ENCODE measurements around the gene CAVIN2. TPM values are rescaled to one million over a fixed set of nuclear protein-coding genes. Genes with fewer than 3 reads are reported as not detected.

CAVIN2 gene
- total RNA-seq, 1 donor from 2014 or later = 4.4 TPM

GRCh38 chr2:191859681-191860080 lies 12.8 kb upstream of the CAVIN2 start:
- DNase-seq (ENCODE audit: low spot score) = no peak
- H3K4me1 Mint-ChIP-seq (ENCODE audit: unreplicated experiment) = peaks cover 38% of the 10 kb centered on the region
- peaks cover 5% of the 10 kb centered on the region for H3K36me3 Mint-ChIP-seq (ENCODE audit: low read depth, unreplicated experiment)
- no peak for TF ChIP-seq CTCF (IDR thresholded peaks at IDR 0.05; ENCODE audit: unreplicated experiment)
- H3K27ac Mint-ChIP-seq (ENCODE audit: unreplicated experiment) = no peak overlapping the region
- no peak overlapping the region for H3K4me3 Mint-ChIP-seq (ENCODE audit: unreplicated experiment)
- no peaks in the 10 kb centered on the region for H3K9me3 Mint-ChIP-seq (ENCODE audit: unreplicated experiment)
- no peaks in the 10 kb centered on the region for H3K27me3 Mint-ChIP-seq (ENCODE audit: unreplicated experiment)

- DNase-seq (ENCODE audit: low spot score) = no peak
- H3K4me3 Mint-ChIP-seq (ENCODE audit: unreplicated experiment) = no peak overlapping the region
- H3K4me1 Mint-ChIP-seq (ENCODE audit: unreplicated experiment) = peaks cover 51% of the 10 kb centered on the region
- H3K27me3 Mint-ChIP-seq (ENCODE audit: unreplicated experiment) = no peaks in the 10 kb centered on the region
- no peak for TF ChIP-seq CTCF (IDR thresholded peaks at IDR 0.05; ENCODE audit: unreplicated experiment)
- H3K27ac Mint-ChIP-seq (ENCODE audit: unreplicated experiment) = peak overlapping the region; percentile 65
- H3K36me3 Mint-ChIP-seq (ENCODE audit: low read depth, unreplicated experiment) = peaks cover 5% of the 10 kb centered on the region
- H3K9me3 Mint-ChIP-seq (ENCODE audit: unreplicated experiment) = no peaks in the 10 kb centered on the region
These were observed 11.0 kb upstream of the CAVIN2 start for GRCh38 chr2:191857886-191858285.

- no peak for TF ChIP-seq CTCF (IDR thresholded peaks at IDR 0.05; ENCODE audit: unreplicated experiment)
- Mint-ChIP-seq H3K9me3 (ENCODE audit: unreplicated experiment) (no peaks in the 10 kb centered on the region), H3K27ac (ENCODE audit: unreplicated experiment) (peak overlapping the region; percentile 65), H3K4me3 (ENCODE audit: unreplicated experiment) (no peak overlapping the region), H3K36me3 (ENCODE audit: low read depth, unreplicated experiment) (peaks cover 5% of the 10 kb centered on the region), H3K4me1 (ENCODE audit: unreplicated experiment) (peaks cover 51% of the 10 kb centered on the region), H3K27me3 (ENCODE audit: unreplicated experiment) (no peaks in the 10 kb centered on the region)
- DNase-seq (ENCODE audit: low spot score) = no peak
These were observed 10.4 kb upstream of the CAVIN2 start for GRCh38 chr2:191857259-191857805.

DNA sequence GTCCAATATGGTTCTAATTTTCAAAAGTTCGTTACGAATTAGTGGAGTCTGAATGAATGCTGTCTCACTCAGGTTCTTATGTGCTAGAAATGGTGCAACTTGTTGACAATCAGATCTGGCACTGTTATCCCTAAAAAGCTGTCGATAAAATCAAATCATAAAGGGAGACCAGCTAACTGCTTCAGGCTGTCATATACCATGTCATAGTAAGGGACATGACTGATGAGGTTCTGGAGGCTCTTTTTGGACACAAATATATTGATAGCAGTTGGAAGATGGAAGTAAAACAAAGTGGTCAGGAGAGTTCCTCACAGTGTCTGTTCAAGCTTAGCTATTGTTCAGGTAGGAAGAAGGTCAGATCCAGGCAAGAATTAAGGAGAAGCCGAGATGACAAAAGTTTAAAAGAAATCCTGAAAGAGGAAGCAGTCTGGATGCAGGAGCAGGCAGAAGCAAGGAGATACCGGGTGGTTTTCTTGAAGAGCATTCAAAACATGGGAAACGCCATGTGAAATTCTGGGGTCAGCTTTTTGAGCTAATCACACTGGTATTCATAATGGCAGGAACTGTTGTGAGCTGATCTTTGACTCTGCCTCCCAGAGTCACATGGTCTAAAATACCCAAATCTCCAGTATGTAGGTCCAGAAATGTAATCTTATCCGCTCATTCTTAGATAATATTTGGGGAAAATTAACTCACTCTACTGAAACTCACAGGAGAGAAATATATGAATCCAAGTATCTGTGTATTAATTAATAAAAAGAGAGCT lies 9.4 kb upstream of the CAVIN2 start:
- Mint-ChIP-seq H3K4me1 (ENCODE audit: unreplicated experiment) (peaks cover 51% of the 10 kb centered on the region), H3K4me3 (ENCODE audit: unreplicated experiment) (no peak overlapping the region), H3K27ac (ENCODE audit: unreplicated experiment) (peak overlapping the region; percentile 88), H3K36me3 (ENCODE audit: low read depth, unreplicated experiment) (peaks cover 5% of the 10 kb centered on the region), H3K27me3 (ENCODE audit: unreplicated experiment) (no peaks in the 10 kb centered on the region), H3K9me3 (ENCODE audit: unreplicated experiment) (no peaks in the 10 kb centered on the region)
- no peak for DNase-seq (ENCODE audit: low spot score)
- TF ChIP-seq CTCF (IDR thresholded peaks at IDR 0.05; ENCODE audit: unreplicated experiment) = no peak

DNA sequence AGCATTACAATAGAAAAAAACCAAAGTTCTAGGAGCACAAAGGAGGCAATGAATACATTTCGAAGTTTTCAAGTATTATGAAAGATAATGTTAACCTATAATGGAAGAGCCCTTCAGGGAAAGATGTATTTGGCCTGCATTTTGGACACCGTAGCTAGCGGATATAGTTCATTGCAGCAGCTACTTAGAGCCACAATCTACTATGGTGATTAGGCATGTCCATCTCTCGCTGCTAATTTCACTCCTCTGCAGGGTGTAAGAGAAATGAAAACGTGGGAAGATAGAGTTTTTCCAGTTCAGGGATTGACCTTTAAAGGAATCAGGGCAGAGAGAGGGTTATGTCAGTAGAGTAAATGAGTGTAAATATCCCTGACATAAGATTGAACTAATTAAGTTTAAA lies 8.5 kb upstream of the CAVIN2 start:
- H3K9me3 Mint-ChIP-seq (ENCODE audit: unreplicated experiment) = no peaks in the 10 kb centered on the region
- H3K36me3 Mint-ChIP-seq (ENCODE audit: low read depth, unreplicated experiment) = peaks cover 5% of the 10 kb centered on the region
- no peak overlapping the region for H3K4me3 Mint-ChIP-seq (ENCODE audit: unreplicated experiment)
- peak overlapping the region; percentile 44 for H3K27ac Mint-ChIP-seq (ENCODE audit: unreplicated experiment)
- TF ChIP-seq CTCF (IDR thresholded peaks at IDR 0.05; ENCODE audit: unreplicated experiment) = no peak
- DNase-seq (ENCODE audit: low spot score) = no peak
- peaks cover 51% of the 10 kb centered on the region for H3K4me1 Mint-ChIP-seq (ENCODE audit: unreplicated experiment)
- no peaks in the 10 kb centered on the region for H3K27me3 Mint-ChIP-seq (ENCODE audit: unreplicated experiment)
